Activated naive CD4-positive, alpha-beta T cell treated with anti-CD3 and anti-CD28 coated beads, Interleukin-2, amount 50 U/mL, for 72 hours (primary cell): ENCODE measurements around the gene ZNF236. TPM values are rescaled to one million over a fixed set of nuclear protein-coding genes. Genes with fewer than 3 reads are reported as not detected.

Source experiments
- ATAC-seq, 2 donors: fragments of 150-1000 bp; cut with Tn5 transposase; 2 replicates each; pipeline ENCODE4 v1.10.0; 2021; ENCODE audit warnings: mild to moderate bottlenecking in 2 of 2, moderate library complexity in 2 of 2
- DNase-seq, 2 donors: peaks; one replicate each; pipeline ENCODE4 v3.0.0; 2021 to 2022; ENCODE audit warnings: low spot score in 2 of 2
- H3K27ac Mint-ChIP-seq, 2 donors: one replicate each; pipeline ENCODE4 v1.8.0; 2022; ENCODE audit warnings: mild to moderate bottlenecking in 2 of 2, mixed read lengths in 2 of 2
- H3K36me3 Mint-ChIP-seq, 2 donors: one replicate each; pipeline ENCODE4 v1.8.0; 2022; ENCODE audit warnings: mixed read lengths in 2 of 2
- H3K9me3 Mint-ChIP-seq, 2 donors: one replicate each; pipeline ENCODE4 v1.8.0; 2022; ENCODE audit warnings: mixed read lengths in 2 of 2
- total RNA-seq, 2 donors: library from RNA; stranded (reverse); gene quantifications; one replicate each; pipeline ENCODE4 v1.2.3, GENCODE V29; 2022

The ZNF236 gene
- total RNA-seq, 2 donors from 2014 or later = 17.7 to 24.5 TPM

DNA sequence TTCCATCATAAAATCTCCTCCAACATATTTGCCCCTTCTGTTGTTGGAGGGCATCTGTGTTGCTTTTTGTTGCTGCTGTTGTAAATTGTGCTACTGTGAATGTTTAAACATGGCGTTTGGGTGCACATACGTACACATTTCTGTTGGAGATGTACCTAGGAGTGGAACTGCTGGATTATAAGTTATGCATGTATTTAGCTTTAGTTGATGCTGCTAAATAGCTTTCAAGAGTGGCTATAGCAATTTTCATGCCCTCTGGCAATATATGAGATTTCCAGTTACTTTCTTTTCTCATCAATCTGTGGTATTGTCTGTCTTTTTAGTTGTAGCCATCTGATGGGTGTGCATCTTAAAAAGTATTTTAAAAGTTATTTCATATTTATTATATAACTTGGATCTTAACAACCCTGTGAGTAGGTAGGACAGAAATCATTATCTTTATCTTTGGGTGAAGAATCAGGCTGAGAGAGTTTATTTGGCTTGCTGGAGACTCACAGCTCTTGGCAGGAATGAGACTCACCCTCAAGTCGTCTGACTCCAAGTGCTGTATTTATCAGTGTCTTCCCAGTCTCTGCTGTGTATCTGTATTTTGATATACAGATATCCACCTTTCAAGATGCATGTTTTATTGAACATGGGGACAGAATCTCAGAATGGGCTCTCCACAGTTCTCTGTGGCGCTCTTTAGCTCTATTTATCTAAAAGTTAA is 16.9 kb downstream of the ZNF236 start:
- H3K36me3 Mint-ChIP-seq = peaks cover 0 to 7% of the 10 kb centered on the region in 2 donors
- no peak overlapping the region for H3K27ac Mint-ChIP-seq
- ATAC-seq (no peak), DNase-seq (no peak)
- H3K9me3 Mint-ChIP-seq = no peaks in the 10 kb centered on the region

DNA sequence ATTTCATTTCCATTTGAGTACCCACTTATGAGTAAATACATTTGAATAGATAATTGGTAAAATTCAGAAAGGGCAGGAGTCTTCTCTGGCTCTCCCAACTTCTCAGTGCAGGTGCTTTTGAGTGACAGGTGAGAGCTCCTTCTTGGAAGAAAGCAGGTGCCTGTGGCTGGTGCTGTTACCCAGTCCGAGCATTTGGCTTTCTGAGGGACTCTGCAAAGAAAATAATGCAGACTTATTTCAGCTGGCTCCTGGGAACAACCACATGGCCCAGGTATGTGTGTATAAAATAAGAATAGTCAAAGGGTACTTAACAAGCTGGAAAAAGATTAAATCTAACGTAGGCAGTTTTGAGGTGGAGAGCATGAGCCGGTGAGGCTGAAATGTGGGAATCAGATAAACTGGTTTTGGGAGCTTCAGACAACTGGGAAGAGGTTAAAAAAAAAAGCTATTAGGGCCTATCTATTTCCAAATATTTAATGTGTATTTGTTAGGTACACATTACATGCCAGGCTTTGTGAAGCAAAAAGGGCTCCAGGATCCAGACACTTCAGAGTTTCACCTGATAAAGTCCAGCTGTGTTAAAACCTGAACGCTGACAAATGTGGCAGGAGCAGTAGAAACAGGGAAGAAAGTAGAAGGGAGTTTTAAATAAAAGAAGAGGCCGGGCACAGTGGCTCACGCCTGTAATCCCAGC is 20.6 kb downstream of the ZNF236 start:
- no peak for DNase-seq
- H3K9me3 Mint-ChIP-seq = no peaks in the 10 kb centered on the region
- H3K27ac Mint-ChIP-seq = no peak overlapping the region
- ATAC-seq = no peak
- H3K36me3 Mint-ChIP-seq = no peaks in the 10 kb centered on the region

DNA sequence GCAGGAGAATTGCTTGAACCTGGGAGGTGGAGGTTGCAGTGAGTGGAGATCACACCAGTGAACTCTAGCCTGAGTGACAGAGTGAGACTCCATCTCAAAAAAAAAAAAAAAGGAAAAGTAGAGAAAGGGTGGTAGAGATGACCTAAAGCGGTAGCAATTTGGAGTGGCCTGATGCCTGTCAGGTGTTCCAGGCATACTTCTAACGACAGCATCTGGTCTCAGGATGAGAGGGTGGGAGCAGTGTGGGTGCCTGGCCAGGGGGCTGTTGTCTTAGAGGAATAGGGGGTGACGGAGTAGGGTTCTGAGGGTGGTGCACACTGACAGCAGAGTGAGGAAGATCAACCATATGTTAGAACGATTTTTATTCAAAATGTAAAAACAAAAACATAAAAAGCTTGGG is 21.8 kb downstream of the ZNF236 start:
- H3K36me3 Mint-ChIP-seq = no peaks in the 10 kb centered on the region
- DNase-seq = no peak
- no peak for ATAC-seq
- H3K27ac Mint-ChIP-seq = peak overlapping the region in 1 of 2 donors; percentile 92
- no peaks in the 10 kb centered on the region for H3K9me3 Mint-ChIP-seq

DNA sequence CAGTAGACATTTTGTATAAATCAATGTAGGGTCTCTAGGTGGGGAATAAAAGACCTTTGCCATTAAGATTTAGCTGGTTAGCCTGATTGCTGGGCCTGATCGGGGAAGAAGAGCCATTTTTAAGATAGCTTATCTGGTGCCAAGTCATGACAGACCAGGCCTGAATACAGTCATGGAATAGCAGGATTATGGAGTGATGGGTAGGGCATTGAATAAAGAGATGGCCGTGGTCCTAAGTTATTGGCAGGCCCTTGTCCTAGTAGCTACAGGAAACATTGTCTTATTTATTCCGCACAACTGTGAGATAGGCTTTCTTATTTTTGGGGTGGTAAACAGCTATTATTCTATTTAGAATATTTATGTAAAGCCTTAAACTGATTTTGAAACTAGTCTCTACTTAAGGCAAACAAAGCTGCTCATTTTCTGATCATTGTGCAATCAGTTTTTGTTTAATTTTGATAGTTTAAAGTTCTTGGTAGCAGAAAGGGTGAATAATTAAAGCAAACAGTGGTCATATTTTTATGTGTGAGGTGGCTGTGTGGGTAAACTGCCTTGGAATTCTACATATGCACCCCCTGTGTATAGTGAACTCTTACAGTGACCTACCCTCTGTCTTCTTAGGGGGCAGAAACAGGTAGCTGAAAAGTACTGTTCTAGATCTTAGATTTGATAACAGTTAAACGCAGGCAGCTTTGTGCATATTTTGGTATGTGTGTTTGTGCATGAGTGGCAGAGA is 22.6 kb downstream of the ZNF236 start:
- H3K36me3 Mint-ChIP-seq = no peaks in the 10 kb centered on the region
- peak overlapping the region in 1 of 2 donors; percentile 60 for H3K27ac Mint-ChIP-seq
- ATAC-seq (no peak), DNase-seq (no peak)
- no peaks in the 10 kb centered on the region for H3K9me3 Mint-ChIP-seq

DNA sequence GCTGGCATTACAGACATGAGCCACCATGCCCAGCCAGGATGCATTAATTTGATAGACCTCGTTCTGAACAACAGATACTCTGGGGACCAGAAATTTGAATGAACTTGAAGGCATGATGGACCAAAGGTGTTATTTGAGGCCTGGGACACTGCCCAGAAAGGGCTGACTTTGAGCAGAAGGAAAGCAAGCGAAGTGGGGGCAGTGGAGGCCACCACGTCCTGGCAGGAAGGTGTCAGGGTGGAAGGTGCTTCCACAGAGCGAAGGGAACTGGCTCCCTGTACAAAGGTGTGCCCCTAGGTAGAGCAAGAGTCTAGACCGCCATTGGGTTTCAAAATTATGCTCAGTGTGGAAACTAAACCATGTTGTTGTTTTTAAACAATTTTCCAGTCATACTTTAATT is 23.9 kb downstream of the ZNF236 start:
- no peaks in the 10 kb centered on the region for H3K36me3 Mint-ChIP-seq
- no peaks in the 10 kb centered on the region for H3K9me3 Mint-ChIP-seq
- H3K27ac Mint-ChIP-seq = no peak overlapping the region
- ATAC-seq (no peak), DNase-seq (no peak)

DNA sequence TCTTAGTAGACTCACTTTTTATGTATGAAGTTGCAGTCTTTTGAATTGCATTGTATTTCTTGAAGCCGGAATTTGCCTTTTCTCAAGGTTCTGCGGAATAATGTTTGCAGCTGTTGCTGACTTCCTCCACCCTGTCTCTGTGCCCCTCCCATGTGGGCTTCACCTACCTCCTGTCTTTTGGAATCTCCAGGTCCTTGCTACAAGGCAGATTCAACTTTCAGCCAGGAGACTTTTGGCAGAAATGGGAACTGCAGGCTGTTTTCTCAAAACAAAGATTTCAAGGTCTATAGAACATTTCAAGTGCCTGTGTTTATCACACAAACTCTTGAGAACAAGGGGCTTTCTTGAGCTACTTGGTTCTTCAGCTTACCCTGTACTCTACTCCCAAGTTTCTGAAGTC is 25.6 kb downstream of the ZNF236 start:
- Mint-ChIP-seq H3K36me3 (peaks cover 15% of the 10 kb centered on the region in 2 donors), H3K9me3 (no peaks in the 10 kb centered on the region), H3K27ac (no peak overlapping the region)
- DNase-seq = no peak
- ATAC-seq = no peak

DNA sequence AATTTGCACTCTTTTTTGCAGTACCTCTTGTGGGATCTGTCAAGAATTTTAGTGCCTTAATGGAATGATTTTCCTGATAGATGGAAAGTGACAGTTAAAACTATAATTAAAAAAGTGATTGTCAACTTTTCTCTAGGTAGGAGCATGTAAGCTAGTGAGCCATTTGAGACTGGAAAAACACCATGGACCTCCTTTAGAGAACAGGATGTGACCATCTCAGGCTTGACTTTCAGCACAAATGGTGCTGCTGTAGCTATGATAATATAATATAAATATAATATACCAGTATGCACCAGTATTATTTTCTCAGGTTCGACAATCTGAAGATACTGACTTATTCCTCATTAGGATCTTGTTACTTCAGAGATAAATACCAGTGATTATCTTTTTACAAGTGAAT is 27.8 kb downstream of the ZNF236 start:
- DNase-seq (no peak), ATAC-seq (no peak)
- Mint-ChIP-seq H3K9me3 (no peaks in the 10 kb centered on the region), H3K27ac (no peak overlapping the region), H3K36me3 (peaks cover 15% of the 10 kb centered on the region in 2 donors)

DNA sequence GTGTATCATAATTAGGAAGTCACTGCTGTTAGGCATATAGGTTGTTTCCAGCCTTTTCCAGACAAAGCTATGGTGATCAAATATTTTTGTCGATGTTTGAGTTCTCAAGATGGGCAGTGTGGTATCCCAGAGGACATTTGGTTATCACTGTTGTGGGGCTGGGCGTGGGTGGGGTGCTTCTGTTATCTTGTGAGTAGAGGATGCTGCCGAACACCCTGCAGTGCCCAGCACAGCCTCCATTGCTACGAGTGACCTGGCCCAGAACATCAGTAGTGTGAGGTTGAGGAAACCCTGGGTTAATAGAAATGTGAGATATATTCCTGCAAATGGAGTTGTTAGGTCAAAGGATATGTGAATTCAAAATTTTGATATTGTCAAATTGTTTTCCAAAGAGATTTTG is 33.2 kb downstream of the ZNF236 start:
- H3K27ac Mint-ChIP-seq = no peak overlapping the region
- no peaks in the 10 kb centered on the region for H3K9me3 Mint-ChIP-seq
- peaks cover 25 to 30% of the 10 kb centered on the region in 2 donors for H3K36me3 Mint-ChIP-seq
- DNase-seq (no peak), ATAC-seq (no peak)

DNA sequence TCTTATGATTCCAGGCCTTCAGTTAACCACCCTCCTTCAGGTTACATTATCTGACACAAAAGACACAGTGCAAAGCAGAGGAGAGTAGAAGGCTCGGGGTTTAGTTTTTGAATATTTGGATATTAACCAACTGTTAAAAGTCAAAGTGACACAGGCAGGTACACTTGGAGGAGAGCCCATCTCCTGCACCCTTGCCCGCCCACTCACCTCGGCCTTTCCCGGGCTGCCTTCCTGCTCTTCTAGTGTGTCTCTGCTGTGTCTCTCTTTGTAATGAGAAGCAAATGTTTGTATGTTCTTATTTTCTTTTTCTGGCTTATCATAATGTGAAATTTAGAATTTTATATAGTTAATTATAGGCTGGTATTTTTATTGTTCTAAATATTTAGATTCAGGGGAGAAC is 35.1 kb downstream of the ZNF236 start:
- DNase-seq = no peak
- no peak for ATAC-seq
- no peak overlapping the region for H3K27ac Mint-ChIP-seq
- no peaks in the 10 kb centered on the region for H3K9me3 Mint-ChIP-seq
- peaks cover 24 to 26% of the 10 kb centered on the region in 2 donors for H3K36me3 Mint-ChIP-seq

DNA sequence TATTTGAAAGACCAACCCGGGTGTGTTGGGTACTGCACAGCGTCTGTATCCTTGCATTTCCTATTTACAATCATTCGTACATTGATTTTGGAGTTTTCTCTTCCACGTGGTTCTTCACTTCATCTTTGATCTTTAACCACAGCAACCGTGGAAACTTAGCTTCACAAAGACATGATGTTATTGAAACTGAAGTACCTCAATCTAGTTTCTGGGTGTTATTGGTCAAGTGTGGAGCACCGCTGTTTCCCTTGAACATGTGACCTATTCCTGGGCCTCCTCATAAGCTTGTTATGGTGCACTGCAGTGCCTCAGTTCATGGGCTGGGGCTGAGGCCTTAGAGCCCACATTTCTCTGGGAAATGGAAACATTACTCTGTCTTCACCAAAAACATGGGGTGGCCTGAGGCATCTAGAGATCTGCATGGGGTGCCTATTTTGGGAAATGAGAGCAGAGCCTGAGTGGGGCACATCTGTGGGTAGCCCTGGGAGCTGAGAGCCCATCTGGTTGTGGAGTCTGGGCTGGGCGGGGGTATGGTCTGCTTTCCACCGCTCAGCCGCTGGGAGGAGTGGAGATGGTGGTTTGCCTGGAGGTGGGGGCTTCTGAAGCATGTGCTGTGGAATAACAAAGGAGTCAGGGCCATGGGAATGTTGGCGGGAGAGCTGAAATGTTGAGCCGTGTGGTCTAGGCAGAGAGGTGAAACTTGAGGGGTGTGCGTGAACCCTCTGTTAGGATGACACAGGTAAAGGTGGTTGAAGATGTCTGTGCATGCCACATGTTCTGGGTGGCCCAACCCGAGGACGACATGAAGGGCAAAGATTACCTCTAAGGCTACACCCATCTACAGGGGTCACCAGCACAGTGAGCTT is 37.4 kb downstream of the ZNF236 start:
- peak; percentile 98 to 99 for ATAC-seq
- peaks cover 22 to 27% of the 10 kb centered on the region in 2 donors for H3K36me3 Mint-ChIP-seq

DNA sequence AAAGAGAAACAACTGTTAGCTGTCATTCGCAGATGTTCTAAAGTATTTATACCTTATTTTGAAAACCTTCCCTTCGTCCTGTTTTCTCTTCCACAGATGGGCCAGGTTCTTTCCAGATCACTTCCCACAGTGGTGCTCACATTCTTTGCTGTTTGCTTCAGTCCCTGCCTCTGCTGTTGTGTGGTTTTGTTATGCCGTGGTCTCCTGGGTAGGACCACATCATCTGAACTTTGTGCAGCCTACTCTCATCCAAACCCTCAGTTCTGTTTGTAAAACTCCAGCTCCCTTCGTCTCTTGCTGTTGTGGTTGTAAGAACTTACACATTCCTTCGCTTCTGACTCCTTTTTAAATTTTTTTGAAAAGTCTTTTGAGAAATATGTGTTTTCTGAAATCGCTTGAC is 38.1 kb downstream of the ZNF236 start:
- ATAC-seq (no peak), DNase-seq (no peak)
- Mint-ChIP-seq H3K27ac (peak overlapping the region in 1 of 2 donors; percentile 89), H3K36me3 (peaks cover 22 to 27% of the 10 kb centered on the region in 2 donors), H3K9me3 (no peaks in the 10 kb centered on the region)

More for the DNA sequence above, 37.4 kb downstream of the ZNF236 start:
- peak in 1 of 2 donors; percentile 47 for DNase-seq
- no peaks in the 10 kb centered on the region for H3K9me3 Mint-ChIP-seq
- peak overlapping the region; percentile 89 to 97 for H3K27ac Mint-ChIP-seq

DNA sequence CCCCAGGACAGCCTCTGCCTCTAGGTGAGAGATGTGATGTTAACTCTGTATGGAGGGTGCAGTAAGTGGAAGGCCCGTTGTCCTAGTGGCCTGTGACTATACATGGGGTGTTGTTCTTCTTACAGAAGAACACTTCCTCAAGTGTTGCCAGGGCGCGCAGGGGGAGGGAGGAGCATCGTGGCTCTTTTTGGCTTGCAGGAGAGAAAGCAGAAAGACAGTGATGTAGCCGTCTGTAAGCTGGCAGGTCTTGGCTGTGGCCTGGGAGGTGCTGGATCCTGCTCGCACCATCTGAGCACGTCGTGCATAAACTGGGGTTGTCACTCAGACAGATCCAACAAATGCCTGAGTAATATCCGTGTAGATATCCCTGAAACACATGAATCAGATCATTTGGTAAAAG is 44.3 kb downstream of the ZNF236 start:
- H3K9me3 Mint-ChIP-seq = no peaks in the 10 kb centered on the region
- H3K27ac Mint-ChIP-seq = peak overlapping the region in 1 of 2 donors; percentile 51
- DNase-seq (no peak), ATAC-seq (no peak)
- peaks cover 0 to 9% of the 10 kb centered on the region in 2 donors for H3K36me3 Mint-ChIP-seq

DNA sequence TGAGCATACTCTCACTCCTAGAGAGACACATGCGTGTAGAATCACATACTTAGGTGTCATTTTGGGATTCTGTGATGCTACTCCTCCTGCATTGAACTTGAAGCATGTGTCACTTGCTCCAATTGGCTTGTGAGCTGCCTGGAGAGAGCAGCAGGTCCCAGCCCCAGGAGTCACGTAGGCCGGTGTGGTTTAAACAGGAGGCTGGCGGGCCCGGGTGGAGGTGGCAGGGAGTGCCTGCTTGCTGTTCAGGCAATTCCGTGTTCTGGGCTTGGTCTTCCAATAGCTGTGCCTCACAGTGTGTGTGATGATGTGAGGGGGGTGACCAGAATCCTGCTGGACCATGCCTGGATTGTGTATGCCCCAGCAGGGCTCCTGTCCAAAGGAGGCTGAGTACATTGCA is 51.0 kb downstream of the ZNF236 start:
- DNase-seq (no peak), ATAC-seq (no peak)
- Mint-ChIP-seq H3K9me3 (no peaks in the 10 kb centered on the region), H3K36me3 (no peaks in the 10 kb centered on the region), H3K27ac (peak overlapping the region in 1 of 2 donors; percentile 46)

DNA sequence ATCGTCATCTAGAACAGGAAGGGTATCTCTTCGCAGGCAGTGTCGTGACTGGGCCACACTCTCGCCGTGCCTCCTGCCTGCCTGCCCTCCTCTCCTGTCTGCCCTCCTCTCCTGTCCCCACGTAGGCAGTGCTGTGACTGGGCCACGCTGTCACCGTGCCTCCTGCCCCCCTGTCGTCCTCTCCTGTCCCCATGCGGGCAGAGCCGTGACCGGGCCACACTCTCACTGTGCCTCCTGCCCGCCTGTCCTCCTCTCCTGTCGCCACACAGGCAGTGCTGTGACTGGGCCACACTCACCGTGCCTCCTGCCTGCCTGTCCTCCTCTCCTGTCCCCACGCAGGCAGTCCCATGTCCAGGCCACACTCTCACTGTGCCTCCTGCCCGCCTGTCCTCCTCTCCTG is 51.4 kb downstream of the ZNF236 start:
- Mint-ChIP-seq H3K9me3 (no peaks in the 10 kb centered on the region), H3K36me3 (no peaks in the 10 kb centered on the region), H3K27ac (peak overlapping the region in 1 of 2 donors; percentile 46)
- no peak for ATAC-seq
- DNase-seq = no peak

DNA sequence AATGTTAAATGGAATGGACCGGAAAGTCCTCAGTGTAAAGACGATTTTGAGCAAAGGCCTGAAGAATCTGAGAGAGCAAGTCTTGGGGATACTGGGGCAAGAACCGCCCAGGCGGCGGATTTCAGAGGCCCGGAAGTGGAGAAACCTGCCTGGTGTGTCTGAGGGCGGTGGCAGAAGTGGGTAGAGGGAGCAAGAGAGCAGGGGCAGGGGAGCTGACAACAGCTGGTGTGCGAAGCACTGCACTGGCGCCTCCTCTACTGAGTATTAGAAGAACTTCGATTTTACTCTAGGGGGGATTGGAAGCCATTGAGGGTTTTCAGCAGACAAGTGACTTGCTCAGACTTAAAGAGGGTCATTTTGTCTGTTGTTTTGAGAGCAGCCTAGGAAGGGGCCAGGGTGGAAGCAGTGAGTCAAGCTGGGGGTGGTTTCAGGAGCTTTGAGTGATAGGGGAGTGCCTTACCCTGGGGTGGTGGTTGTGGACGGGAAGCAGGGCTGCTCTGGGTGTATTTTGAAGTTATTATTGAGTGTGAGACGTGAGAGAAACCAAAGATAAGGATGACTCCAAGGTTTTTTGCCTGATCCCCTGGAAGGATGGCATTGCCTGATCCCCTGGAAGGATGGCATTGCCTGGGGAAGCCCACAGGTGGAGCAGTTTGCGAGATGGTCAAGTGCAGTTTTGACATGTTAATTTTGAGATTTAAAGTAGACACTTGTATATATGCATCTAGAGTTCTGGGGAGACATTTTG is 52.5 kb downstream of the ZNF236 start:
- Mint-ChIP-seq H3K27ac (peak overlapping the region; percentile 46 to 86), H3K36me3 (no peaks in the 10 kb centered on the region), H3K9me3 (no peaks in the 10 kb centered on the region)
- ATAC-seq (peak; percentile 94), DNase-seq (peak in 1 of 2 donors; percentile 29)
